GM18951 (cell line): ENCODE data around the gene DKK1.

Source experiments
- POLR2A ChIP-seq: IDR thresholded peaks from 4 replicates; pipeline ENCODE4 v1.6.1; 2011; ENCODE audit warnings: mild to moderate bottlenecking; ENCODE audit not compliant: insufficient read length, insufficient read depth; ENCODE audit errors: extremely low read depth
- in situ Hi-C: fragments of 300-500 bp; cut with MboI; formaldehyde crosslinking; loops from one replicate; pipeline ENCODE4 v1.12.0; 2022; ENCODE audit warnings: low sequenced_read_pairs, mixed read lengths, inconsistent platforms; ENCODE audit not compliant: unreplicated experiment

The DKK1 gene

DNA sequence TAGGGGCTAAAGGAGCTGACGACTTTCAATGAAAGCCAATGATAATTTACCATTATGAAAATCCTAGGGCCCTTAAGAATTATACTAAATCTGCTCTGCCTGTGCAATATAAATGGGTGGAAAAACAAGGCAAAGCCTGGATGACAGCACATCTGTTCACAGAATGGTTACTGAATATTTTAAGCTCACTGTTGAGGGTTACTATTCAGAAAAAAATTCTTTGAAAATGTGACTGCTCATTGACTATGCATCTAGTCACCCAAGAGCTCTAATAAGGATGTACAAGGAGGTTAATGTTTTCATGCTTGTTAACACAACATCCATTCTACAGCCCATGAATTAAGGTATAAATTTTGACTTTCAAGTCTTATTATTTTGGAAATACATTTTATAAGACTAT, 8.9 kb downstream of the DKK1 start:
- in situ Hi-C loops, result loop anchor here (25.0 kb wide), 1 partner anchor 164 kb away; no protein-coding TSS in a partner anchor
- TF ChIP-seq POLR2A, result no peak

- TF ChIP-seq POLR2A, result no peak
- in situ Hi-C loops, result no loop called here
These were observed 12.3 kb downstream of the DKK1 start for GRCh38 chr10:52326382-52326781.

- in situ Hi-C loops, result no loop called here
- no peak for TF ChIP-seq POLR2A
These were observed 17.7 kb downstream of the DKK1 start for GRCh38 chr10:52331638-52332364.

- TF ChIP-seq POLR2A, result no peak
- in situ Hi-C loops, result no loop called here
These were observed 18.7 kb downstream of the DKK1 start for GRCh38 chr10:52332815-52333214.

DNA sequence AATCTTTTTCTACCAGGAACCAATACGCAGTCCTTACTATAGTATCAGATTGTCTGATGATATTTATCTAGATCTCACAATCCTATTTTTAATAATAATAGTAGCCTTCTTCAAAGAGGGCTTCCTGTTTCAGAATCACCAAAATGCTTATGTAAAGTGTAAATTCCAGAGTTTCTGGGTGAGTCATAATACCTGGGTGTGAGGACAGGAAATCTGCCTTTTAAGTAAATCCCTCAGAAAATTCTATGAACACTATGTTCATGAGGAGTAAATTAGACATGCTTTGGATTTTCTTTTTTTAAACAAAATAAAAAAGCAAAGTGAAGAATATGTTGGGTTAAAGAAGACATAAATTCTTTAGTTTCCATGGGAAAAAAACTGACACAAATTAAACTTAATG, 20.5 kb downstream of the DKK1 start:
- in situ Hi-C loops, result no loop called here
- TF ChIP-seq POLR2A, result no peak

- in situ Hi-C loops, result no loop called here
- no peak for TF ChIP-seq POLR2A
These were observed 21.6 kb downstream of the DKK1 start for GRCh38 chr10:52335665-52336064.

GRCh38 chr10:52337225-52337624, 23.1 kb downstream of the DKK1 start:
- in situ Hi-C loops, result no loop called here
- no peak for TF ChIP-seq POLR2A

DNA sequence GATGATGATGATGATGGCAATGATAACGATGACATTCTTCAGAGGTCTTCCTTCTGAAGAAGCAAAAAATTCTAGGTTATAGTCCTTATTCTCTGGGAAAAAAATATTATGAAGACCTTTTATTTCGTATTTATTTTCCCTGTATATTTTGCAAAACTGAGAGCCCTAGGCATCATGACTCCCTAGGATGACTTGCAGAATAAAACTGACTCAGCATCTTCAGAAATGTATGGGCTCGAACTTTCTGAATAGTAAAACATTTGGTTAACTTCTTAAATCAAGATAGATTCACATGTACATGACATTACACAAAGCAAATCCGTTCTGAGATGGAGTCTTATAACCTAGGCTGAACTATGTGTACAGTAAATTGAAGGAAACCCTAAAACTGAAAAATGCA, 29.4 kb downstream of the DKK1 start:
- no peak for TF ChIP-seq POLR2A
- in situ Hi-C loops, result no loop called here

DNA sequence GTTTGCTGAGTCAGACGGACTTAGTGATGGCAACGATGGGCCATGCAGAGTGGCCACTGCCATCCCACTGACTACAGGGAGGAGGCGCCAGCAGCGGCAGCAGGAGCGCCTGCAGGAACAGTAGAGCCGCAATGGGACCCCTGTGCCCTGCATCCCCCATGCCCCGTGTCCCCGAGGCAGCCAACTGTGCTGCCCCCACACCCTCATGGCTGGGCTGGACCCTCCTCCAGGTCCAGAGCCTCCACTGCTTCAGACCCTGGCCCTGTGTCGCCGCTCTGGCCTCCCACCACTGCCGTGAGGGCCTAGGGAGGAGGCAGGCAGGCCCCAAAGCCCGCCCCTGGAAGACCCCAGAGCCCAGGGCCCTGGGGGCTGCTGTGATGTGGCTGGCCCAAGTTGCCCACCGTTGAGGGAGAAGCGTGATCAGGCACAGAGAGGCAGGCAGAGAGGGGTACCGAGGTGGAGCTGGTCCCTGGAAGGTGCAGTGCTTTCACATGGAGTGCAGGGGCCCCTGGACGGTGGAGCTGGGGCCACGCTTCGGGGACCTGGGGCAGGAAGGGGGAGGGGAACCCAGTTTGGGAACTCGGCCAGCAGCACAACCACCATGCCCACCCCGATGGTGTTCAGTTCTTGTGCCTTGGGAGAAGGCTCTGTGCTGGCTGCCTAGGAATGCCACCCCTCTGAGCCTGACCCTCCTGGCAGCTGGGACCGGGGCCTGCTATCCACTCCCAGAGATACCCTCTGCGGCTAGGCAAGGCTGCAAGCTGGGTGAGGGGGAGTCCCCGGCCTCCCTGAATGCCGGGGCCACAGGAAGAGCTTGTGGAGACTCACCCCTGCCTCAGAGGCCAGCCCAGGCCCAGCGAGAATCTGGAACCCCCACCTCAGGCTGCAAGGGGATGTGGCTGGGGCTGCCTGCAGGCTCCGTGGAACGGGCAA, 32.6 kb downstream of the DKK1 start:
- in situ Hi-C loops, result no loop called here
- TF ChIP-seq POLR2A, result no peak

DNA sequence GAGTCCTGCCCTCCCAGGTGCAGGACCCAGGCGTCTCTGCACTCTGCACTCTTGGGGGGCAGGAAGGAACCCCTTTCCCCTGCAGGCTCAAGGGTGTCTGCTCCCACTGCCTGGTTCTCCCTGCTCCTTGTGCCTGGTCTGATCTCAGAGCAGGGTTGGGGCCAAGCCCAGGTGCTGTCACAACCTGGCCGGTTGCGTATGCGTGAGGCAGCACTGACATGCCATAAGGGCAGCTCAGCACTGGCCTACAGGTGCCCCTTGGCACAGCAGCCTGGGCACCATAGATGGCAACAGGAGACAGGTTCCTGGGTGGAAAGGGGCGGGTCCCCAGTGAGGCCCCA, 33.2 kb downstream of the DKK1 start:
- TF ChIP-seq POLR2A, result no peak

GRCh38 chr10:52348037-52348564, 34.0 kb downstream of the DKK1 start:
- in situ Hi-C loops, result no loop called here
- no peak for TF ChIP-seq POLR2A

More for the DNA sequence above, 33.2 kb downstream of the DKK1 start:
- in situ Hi-C loops, result no loop called here

- no peak for TF ChIP-seq POLR2A
- in situ Hi-C loops, result no loop called here
These were observed 37.8 kb downstream of the DKK1 start for GRCh38 chr10:52351914-52352330.

DNA sequence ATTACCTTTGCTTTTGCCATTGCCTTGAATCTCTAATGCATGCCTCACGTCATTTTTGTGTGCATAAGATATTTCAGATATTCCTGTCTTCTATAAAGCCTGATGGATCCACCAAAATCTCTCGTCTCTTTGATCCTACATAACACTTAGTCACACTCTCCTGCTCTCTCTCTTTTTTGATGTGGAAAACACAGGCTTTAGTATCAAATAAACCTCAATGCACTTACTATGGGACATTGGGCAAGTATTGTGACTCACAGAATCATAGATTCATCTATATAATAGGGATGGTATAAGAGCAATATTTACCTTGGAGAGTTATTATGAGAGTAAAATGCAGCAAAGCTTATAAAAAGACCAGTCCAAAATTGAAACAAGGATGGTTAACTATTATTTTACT, 39.1 kb downstream of the DKK1 start:
- TF ChIP-seq POLR2A, result no peak
- in situ Hi-C loops, result no loop called here

DNA sequence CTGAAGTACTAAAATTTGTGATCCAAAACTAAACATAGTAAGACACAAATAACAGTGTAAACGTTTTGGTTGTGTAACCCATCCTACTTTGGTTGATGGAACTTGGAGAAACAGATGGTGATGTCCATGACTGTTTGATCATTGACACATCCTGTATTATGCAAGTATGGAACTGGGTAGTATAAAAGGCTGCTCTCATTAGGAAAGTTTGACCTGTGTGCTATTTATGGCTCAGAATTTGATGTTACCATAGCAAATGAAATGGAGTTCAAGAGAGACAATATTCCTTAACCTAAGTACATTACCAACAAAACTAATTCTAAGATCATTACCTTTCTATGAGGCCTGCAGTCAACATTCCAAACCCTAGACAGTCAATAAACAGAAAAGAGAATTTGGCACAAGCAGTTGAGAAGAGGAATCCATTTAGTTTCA, 39.9 kb downstream of the DKK1 start:
- in situ Hi-C loops, result no loop called here
- TF ChIP-seq POLR2A, result no peak

GRCh38 chr10:52357971-52358370, 43.9 kb downstream of the DKK1 start:
- in situ Hi-C loops, result no loop called here
- no peak for TF ChIP-seq POLR2A
